Activated CD4-positive, alpha-beta memory T cell treated with anti-CD3 and anti-CD28 coated beads, Interleukin-2, amount 10 ng/mL, durations not matched to agents 7 days and 5 days (primary cell): ENCODE measurements around the gene GADD45GIP1. TPM values are rescaled to one million over a fixed set of nuclear protein-coding genes. Genes with fewer than 3 reads are reported as not detected.

Experiments used
- CTCF ChIA-PET: fragments of 350-600 bp; sonication (Branson Sonifier 250); formaldehyde crosslinking; loops from one replicate; lab custom pipeline; 2021; ENCODE audit warnings: antibody characterized with exemption, inconsistent platforms; lab: Charles Lee
- POLR2A ChIA-PET: fragments of 350-600 bp; sonication (Branson Sonifier 250); formaldehyde crosslinking; loops from one replicate; lab custom pipeline; 2021; ENCODE audit warnings: antibody characterized with exemption; lab: Charles Lee
- DNase-seq: peaks from one replicate; pipeline ENCODE4 v3.0.0-alpha.2; 2020
- H3K27ac Mint-ChIP-seq: one replicate; pipeline ENCODE4 v1.8.0; 2021; ENCODE audit warnings: mild to moderate bottlenecking, mixed read lengths
- H3K27me3 Mint-ChIP-seq: one replicate; pipeline ENCODE4 v1.8.0; 2021; ENCODE audit warnings: mixed read lengths
- H3K36me3 Mint-ChIP-seq: one replicate; pipeline ENCODE4 v1.8.0; 2021; ENCODE audit warnings: low read depth, mixed read lengths
- H3K4me1 Mint-ChIP-seq: one replicate; pipeline ENCODE4 v1.8.0; 2021; ENCODE audit warnings: mixed read lengths
- H3K4me3 Mint-ChIP-seq: one replicate; pipeline ENCODE4 v1.8.0; 2021; ENCODE audit warnings: mild to moderate bottlenecking, mixed read lengths
- H3K9me3 Mint-ChIP-seq: one replicate; pipeline ENCODE4 v1.8.0; 2021; ENCODE audit warnings: mixed read lengths
- total RNA-seq, 2 experiments: library from RNA; stranded (reverse); gene quantifications; one replicate each; pipeline ENCODE4 v1.2.3, GENCODE V29; 2021

Gene GADD45GIP1
- total RNA-seq, result 10 to 100 TPM; 17.5 to 18.4 TPM

DNA sequence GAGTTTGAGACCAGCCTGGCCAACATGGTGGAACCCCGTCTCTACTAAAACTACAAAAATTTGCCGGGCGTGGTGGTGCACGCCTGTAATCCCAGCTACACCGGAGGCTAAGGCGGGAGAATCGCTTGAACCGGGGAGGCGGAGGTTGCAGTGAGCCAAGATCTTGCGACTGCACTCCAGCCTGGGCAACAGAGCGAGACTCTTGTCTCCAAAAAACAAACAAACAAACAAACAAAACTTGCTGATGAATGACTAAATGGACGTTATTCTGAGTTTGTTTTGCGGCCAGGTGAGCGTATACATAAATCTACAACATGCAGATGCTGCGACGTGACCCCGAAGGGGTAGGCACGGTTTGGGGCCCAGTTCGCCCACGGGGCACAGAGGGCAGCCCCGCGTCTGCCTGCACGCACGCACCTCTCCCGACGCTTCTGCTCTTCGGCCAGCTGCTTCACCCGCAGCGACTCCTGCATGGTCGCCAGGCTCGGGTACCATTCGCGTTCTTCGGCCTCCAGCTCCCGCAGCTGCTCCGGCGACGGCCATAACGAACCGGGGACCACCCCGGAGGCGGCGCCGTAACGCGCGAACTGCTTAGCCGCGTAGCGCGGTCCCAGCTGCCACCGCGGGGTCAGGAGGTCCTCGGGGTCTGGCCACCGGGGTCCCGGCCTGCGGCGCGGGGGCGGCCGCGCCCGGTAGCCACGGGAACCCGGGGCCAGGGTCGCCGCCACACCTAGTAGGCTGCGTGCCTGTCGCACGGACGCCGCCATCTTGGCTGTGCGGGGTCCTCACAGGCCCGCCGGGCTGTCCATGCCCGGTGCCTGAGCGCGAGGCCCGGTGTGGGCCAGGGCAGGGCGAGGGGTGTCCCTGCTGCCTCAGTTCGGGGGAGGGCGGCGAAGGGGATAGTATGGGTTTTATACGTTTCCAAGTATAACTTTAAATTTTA, at the start of gene GADD45GIP1:
Gene GADD45GIP1, minus strand, starts transcription at position 778 of the 943 bp plus-strand sequence. Its CDS starts 11 bp downstream, at position 767.
- H3K27ac Mint-ChIP-seq, result peak within 1 kb of the TSS; percentile 93
- peaks cover 30% of the 10 kb centered on the region for H3K36me3 Mint-ChIP-seq
- CTCF ChIA-PET, result interaction anchor here (0.5 to 5.4 kb wide), 3 partner anchors 8 to 238 kb away, joined by 3 to 45 read pairs (median 3); no protein-coding TSS in a partner anchor
- POLR2A ChIA-PET, result interaction anchor here (0.8 to 5.1 kb wide), 9 partner anchors 8 to 211 kb away, joined by 3 to 43 read pairs (median 8); partner anchors contain the start of genes CALR, FARSA, GCDH and RAD23A
- peak within 1 kb of the TSS; percentile 85 for H3K4me3 Mint-ChIP-seq
- peaks cover 2% of the 10 kb centered on the region for H3K27me3 Mint-ChIP-seq
- no peaks in the 10 kb centered on the region for H3K9me3 Mint-ChIP-seq
- H3K4me1 Mint-ChIP-seq, result peaks cover 34% of the 10 kb centered on the region
- DNase-seq, result peak; percentile 86

DNA sequence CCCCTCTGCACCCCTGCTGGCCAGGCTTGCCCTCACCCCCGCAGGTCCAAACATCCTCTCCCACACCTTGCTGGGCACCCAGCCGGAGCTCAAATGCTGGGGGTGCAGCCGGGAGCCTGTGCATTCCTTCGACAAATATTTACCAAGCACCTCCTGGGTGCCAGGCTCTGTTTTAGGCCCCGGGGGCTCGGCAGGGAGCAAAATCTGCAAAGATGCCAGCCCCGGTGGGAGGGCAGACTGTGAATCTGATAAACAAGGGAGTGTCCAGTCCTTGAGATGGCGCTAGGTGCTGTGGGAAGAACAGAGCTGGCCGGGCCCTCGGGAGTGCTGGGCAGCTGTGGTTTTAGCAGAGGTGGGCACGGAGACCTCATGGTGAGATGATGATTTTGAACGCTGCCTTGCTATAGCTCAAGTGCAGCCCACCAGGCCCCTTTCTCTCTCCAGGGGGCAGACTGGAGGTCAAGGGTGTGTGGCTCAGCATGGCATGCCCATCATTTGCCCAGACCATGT, 48.9 kb upstream of the GADD45GIP1 start:
- CTCF ChIA-PET, result interaction anchor here (2.7 to 2.8 kb wide), 2 partner anchors 28 to 55 kb away, joined by 7 to 9 read pairs; no protein-coding TSS in a partner anchor
- POLR2A ChIA-PET, result no interaction called here

DNA sequence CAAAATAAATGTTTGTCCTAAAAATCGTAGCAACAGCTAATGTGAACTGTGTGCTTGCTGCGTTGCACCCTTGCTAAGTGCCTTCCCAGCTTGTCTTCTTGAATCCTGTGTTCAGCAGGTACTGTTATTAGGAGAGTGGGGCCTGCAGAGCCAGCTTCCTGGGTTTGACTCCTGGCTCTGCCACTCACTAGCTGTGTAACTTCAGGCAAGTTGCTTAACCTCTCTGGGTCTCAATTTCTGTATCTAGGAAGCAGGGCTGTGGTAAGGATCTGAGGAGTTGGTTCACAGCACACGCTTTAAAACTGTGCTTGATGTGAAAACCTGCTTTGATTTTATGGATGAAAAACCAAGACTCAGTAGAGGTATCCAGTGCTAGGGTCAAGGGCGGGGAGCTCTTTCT, 48.2 kb upstream of the GADD45GIP1 start:
- Mint-ChIP-seq H3K27me3 (peaks cover 24% of the 10 kb centered on the region), H3K9me3 (no peaks in the 10 kb centered on the region), H3K36me3 (no peaks in the 10 kb centered on the region), H3K27ac (no peak overlapping the region), H3K4me1 (no peaks in the 10 kb centered on the region), H3K4me3 (no peak overlapping the region)
- ChIA-PET POLR2A (no interaction called here), CTCF (interaction anchor here (2.7 to 2.8 kb wide), 2 partner anchors 29 to 56 kb away, joined by 7 to 9 read pairs; no protein-coding TSS in a partner anchor)
- DNase-seq, result no peak

More for the DNA sequence above, 48.9 kb upstream of the GADD45GIP1 start:
- H3K4me1 Mint-ChIP-seq, result no peaks in the 10 kb centered on the region
- no peak for DNase-seq
- H3K9me3 Mint-ChIP-seq, result no peaks in the 10 kb centered on the region
- H3K27ac Mint-ChIP-seq, result no peak overlapping the region
- H3K27me3 Mint-ChIP-seq, result peaks cover 29% of the 10 kb centered on the region
- no peaks in the 10 kb centered on the region for H3K36me3 Mint-ChIP-seq
- no peak overlapping the region for H3K4me3 Mint-ChIP-seq

DNA sequence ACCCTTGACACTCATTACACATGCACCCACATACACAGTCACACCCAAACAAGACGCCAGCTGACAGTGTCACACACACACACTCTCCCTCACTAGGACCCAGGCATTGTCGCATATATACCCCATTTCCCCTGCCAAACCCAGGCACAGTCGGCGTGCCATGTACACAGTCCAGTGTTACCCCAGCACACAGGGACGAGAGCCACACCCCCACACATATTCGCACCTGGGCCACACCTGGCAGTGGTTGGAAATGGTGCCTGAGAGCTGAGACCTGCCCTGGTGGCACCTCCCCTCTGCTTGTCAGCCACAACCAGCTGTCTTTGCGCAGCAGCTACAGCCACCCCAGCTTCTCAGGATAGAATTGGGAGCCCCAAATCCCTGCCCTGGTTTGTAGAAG, 47.2 kb upstream of the GADD45GIP1 start:
- Mint-ChIP-seq H3K36me3 (no peaks in the 10 kb centered on the region), H3K27ac (no peak overlapping the region), H3K4me3 (no peak overlapping the region), H3K9me3 (no peaks in the 10 kb centered on the region), H3K27me3 (peaks cover 20% of the 10 kb centered on the region), H3K4me1 (no peaks in the 10 kb centered on the region)
- no peak for DNase-seq
- ChIA-PET CTCF (interaction anchor here (2.7 to 2.8 kb wide), 2 partner anchors 30 to 57 kb away, joined by 7 to 9 read pairs; no protein-coding TSS in a partner anchor), POLR2A (no interaction called here)

DNA sequence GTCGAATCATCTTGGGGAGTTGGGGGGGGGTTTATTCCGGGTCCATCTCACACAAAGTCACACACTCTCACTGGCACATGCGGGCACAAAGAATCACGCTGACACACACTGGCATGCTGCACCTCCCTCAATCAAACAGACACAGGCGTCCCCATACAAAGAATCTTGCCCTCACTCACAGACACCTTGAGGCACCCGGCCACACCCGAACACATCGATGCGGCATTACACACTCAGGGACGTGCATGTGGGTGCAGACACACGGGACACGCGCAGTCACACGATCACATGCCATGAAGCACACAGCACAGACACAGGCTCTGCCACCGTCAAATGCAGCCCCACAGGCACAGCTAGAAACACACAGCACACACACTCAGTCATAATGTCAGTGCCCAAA, 46.1 kb upstream of the GADD45GIP1 start:
- H3K27ac Mint-ChIP-seq, result no peak overlapping the region
- H3K27me3 Mint-ChIP-seq, result peaks cover 15% of the 10 kb centered on the region
- H3K9me3 Mint-ChIP-seq, result no peaks in the 10 kb centered on the region
- H3K36me3 Mint-ChIP-seq, result no peaks in the 10 kb centered on the region
- H3K4me3 Mint-ChIP-seq, result no peak overlapping the region
- POLR2A ChIA-PET, result interaction anchor here (0.5 kb wide), 1 partner anchor 96 kb away, joined by 3 read pairs; no protein-coding TSS in a partner anchor
- no peaks in the 10 kb centered on the region for H3K4me1 Mint-ChIP-seq
- CTCF ChIA-PET, result interaction anchor here (0.8 kb wide), 1 partner anchor 31 kb away, joined by 3 read pairs; no protein-coding TSS in a partner anchor
- DNase-seq, result no peak

DNA sequence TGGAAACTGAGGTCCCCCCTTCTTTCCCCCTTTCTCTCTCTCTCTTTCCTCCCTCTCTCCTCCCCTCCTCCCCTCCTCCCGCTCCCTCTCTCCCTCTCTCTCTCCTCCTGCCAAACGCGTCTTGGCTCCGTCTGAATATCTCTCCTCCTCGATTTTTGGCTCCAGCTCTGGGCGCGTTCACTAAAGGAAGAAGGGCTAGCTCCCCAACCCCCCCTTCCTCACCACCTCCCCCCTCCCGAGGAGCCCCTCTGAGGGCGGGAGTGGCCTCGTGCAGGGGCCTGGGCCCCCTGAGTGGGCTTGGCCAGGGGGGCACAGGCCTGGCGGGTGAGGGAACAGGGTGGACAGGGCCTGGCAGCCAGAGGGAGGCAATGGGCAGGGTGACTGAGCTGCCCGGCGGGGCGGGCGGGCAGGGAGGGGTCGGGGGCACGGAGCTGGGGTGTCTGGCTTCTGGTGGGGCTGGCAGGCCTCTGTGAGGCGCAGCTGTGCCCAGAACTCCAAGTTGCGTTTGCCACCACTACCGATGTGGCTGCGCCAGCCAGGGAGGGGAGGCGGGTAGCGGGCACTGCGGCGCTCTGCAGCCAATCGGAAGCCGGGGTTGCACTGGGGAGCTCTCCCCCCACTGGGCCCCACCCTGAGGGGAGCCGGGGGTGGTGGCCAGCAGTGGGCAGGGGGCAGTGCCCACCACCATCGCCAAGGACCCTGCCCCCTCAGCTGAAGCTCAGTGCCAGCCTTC, 45.3 kb upstream of the GADD45GIP1 start:
- H3K27ac Mint-ChIP-seq, result no peak overlapping the region
- H3K27me3 Mint-ChIP-seq, result peaks cover 21% of the 10 kb centered on the region
- H3K36me3 Mint-ChIP-seq, result no peaks in the 10 kb centered on the region
- DNase-seq, result no peak
- no peaks in the 10 kb centered on the region for H3K9me3 Mint-ChIP-seq
- CTCF ChIA-PET, result interaction anchor here (0.8 kb wide), 1 partner anchor 23 kb away, joined by 4 read pairs; no protein-coding TSS in a partner anchor
- H3K4me3 Mint-ChIP-seq, result no peak overlapping the region
- POLR2A ChIA-PET, result no interaction called here
- H3K4me1 Mint-ChIP-seq, result no peaks in the 10 kb centered on the region

DNA sequence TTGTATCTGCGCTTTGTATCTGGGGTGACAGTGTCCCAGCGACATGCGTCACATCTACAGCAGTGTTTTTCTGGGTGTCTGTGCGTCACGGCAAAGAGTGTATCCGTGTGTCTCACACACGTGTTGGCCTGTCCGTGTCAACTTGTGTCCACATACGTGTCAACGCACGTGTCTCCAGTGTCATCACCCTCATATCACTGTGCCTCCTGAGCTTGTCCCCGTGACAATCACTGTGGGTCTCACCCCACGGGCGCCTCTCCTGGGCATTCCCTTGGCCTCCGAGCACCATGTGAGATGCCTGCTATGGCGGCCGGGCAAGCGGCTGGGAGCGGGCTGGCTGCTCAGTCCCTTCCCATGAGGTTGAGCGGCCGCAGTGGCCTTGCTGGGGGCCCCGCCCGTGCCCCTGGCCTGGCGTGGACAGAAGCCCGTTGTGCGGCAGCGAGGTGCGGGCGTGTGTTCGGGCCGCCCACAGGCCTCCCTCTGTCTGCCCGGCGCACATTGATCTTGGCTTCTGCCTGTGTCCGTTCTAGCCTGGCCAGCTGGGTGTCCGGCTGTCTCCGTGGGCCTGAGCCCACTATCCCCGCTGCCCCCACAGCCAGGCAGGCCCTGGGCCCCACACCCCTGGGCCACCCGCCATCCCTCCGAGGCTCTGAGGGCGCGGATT, 44.6 kb upstream of the GADD45GIP1 start:
- POLR2A ChIA-PET, result no interaction called here
- H3K27ac Mint-ChIP-seq, result no peak overlapping the region

DNA sequence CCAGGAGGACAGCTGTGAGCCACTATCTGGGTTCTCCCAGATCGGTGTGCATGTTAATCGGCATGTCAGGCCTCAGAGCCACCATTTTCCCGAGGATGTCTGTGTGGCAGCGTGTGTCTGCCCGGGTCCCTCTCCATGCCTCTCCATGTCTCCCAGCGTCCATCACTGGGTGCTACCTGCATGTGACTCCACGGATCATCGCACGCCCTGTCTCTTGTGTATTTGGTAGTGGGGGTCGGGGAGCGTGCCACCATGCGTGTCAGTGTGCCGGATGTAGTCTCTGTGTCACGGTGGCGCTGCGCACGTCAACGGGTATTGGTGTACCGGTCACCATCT, 44.1 kb upstream of the GADD45GIP1 start:
- ChIA-PET CTCF (no interaction called here), POLR2A (no interaction called here)
- no peak overlapping the region for H3K4me3 Mint-ChIP-seq
- peaks cover 28% of the 10 kb centered on the region for H3K27me3 Mint-ChIP-seq
- no peak for DNase-seq
- no peaks in the 10 kb centered on the region for H3K9me3 Mint-ChIP-seq
- H3K27ac Mint-ChIP-seq, result no peak overlapping the region
- no peaks in the 10 kb centered on the region for H3K4me1 Mint-ChIP-seq
- H3K36me3 Mint-ChIP-seq, result no peaks in the 10 kb centered on the region

More for the DNA sequence above, 44.6 kb upstream of the GADD45GIP1 start:
- CTCF ChIA-PET, result no interaction called here
- Mint-ChIP-seq H3K4me3 (no peak overlapping the region), H3K9me3 (no peaks in the 10 kb centered on the region), H3K27me3 (peaks cover 28% of the 10 kb centered on the region), H3K36me3 (no peaks in the 10 kb centered on the region), H3K4me1 (no peaks in the 10 kb centered on the region)
- no peak for DNase-seq

DNA sequence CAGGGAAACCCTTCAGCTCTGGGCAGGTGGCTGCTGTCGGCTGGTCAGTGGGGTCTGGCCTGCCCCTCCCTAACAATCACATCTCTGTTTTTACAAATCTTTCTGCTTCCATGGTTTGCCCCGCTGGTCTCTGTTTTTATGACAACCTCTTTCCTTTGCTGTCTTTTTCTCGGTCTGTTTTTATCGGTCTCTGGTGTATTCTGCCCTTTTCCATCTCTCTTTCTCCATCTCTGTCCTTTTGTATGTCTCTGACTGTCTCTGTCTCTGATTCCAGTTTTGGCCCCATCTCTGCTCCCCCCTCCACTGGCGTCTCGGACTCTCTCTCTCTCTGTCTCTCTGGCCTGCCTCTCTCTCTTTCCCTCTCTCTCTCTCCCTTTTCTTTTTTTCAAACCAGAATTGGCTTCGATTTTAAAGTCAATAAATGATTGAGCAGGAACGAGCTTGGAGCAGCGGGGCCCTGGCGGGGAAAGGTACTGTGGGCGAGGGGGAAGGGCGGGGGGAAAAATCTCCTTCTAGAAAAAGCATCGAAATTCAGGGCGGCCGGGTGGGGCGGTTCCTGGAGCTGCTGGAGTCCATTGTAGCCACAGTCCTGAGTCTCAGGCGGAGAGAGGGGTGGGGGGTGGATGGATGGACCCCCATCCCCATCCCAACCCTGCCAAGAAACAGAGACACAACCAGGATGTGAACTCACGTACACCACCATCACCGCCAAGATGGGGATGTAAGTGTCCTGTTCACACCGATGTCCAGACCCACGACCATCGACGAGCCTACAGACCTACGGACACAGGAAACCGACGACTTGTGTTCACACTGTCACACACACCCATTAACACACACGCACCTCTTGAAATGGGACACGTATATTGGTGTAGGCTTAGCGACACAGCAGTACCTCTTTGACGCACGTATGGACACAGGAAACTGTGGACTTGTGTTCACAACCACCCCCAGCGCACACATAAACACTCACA, 41.2 kb upstream of the GADD45GIP1 start:
- Mint-ChIP-seq H3K9me3 (no peaks in the 10 kb centered on the region), H3K27ac (no peak overlapping the region), H3K36me3 (peaks cover 3% of the 10 kb centered on the region), H3K4me1 (peaks cover 6% of the 10 kb centered on the region), H3K4me3 (peak overlapping the region; percentile 4), H3K27me3 (peaks cover 43% of the 10 kb centered on the region)
- POLR2A ChIA-PET, result no interaction called here
- CTCF ChIA-PET, result no interaction called here
- DNase-seq, result no peak

DNA sequence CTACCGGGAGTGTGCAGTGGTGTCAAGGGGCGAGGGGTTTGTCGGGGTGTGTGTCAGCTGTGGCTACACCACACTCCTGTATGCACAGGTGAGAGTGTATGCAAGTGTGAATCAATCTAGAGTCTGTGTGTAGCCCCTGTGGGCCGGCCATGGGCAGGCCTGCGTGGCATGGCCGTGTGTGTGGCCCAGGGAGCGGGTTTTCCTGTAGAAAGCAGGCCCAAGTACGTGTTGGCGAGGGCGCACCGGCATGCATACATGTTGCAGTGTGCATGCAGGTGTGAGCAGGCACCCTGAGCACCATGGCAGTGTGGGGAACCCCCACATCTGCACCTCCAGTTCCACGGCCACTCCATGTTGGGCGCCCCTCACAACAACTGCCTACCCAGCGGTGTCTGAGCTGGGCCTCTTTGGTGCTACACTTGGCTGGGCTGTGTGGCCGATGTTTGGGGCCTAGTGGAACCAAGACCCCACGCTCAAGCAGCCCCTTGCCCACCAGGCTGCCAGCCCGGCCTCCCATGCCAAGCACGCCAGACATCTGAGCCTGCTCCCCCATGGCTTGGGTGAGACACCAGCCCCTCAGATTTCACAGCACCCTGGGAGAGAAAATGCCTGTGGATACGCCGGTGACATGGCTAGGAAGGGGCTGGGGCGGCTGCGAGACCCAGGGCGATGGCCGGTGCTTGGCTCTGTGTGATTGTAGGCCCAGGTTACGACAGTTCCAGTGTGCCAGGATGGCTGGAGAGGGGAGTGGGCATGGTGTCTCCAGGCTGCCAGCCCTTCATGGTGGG, 40.4 kb upstream of the GADD45GIP1 start:
- DNase-seq, result no peak
- peaks cover 6% of the 10 kb centered on the region for H3K4me1 Mint-ChIP-seq
- POLR2A ChIA-PET, result no interaction called here
- H3K27ac Mint-ChIP-seq, result no peak overlapping the region
- CTCF ChIA-PET, result no interaction called here
- H3K4me3 Mint-ChIP-seq, result no peak overlapping the region
- H3K9me3 Mint-ChIP-seq, result no peaks in the 10 kb centered on the region
- H3K36me3 Mint-ChIP-seq, result peaks cover 3% of the 10 kb centered on the region
- H3K27me3 Mint-ChIP-seq, result peaks cover 43% of the 10 kb centered on the region
